Dermis blood vessel endothelial cell (primary cell): Measurements from ENCODE around the gene CLEC1B. TPM values are rescaled to one million over a fixed set of nuclear protein-coding genes. Genes with fewer than 3 reads are reported as not detected.
"Not testable (repeated sequence)": the region's sequence is repeated elsewhere in the genome, so short reads cannot be mapped to it uniquely, and the experiment has no call there.

Source experiments
- DNase-seq: peaks from one replicate; pipeline ENCODE4 v3.0.0; 2010
- total RNA-seq: library from RNA; depleted of rRNA; stranded (reverse); fragments of >200 nt; gene quantifications from 2 replicates; pipeline ENCODE4 v1.2.3, GENCODE V29; 2014

CLEC1B gene
- total RNA-seq = not detected in 2 replicates

DNA sequence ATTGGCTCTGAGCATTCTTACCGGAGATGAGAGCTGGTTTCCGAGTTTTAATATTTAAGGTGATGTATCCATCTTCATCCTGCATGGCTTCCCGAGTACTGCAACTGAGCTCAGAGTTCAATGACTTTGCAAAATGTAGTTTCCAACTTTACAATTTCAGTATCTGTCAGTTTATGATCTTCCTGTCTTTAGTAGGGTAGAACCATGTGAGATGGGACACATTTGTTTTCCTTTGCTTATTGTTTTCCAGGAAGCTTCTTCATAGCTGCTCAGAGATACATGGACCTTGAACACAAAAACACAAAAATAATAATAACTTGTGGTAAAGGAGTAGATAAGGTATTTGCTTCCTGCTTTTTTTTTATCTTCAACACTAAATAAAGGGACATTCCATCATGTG is at the start of gene CLEC1B:
CLEC1B (minus strand) TSS at position 106 of the 400 bp plus-strand sequence; CDS start at position 85, 21 bp downstream.
- DNase-seq = no peak

DNA sequence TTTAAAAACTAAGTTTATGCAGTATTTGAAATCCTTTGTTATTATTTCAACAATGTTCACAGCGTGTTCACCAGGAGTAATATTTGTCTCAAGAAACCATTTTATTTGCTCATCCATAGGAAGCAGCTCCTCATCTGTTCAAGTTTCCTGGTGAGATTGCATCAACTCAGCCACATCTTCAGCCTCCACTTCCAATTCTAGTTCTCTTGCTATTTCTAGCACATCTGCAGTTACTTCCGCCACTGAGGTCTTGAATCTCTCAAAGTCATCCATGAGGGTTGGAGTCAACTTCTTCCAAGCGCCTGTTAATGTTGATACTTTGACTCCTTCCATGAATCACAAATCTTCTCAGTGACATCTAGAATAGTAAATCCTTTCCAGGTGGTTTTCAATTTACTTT is 49.6 kb upstream of the CLEC1B start:
- no peak for DNase-seq

DNA sequence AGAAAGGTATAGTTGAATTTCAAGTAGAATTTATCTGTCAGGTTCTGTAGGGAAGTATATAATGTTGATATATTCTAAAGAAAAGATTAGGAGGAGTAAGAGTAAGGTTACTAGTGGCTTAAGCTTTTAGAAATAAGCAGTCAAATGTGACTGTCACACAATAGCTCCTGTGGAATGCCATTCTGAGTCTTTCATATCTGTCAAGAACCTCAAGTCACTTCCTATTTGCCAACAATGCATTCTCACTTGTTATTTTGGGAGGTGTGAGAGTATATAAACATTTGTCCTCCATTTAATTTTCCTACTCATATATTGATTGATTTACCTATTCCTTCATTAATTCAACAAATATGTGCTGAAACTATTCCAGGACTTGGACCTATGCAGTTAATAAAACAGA is 43.2 kb upstream of the CLEC1B start:
- peak; percentile 64 for DNase-seq

GRCh38 chr12:10033783-10034545 is 35.0 kb upstream of the CLEC1B start:
- DNase-seq = peak; percentile 71

DNA sequence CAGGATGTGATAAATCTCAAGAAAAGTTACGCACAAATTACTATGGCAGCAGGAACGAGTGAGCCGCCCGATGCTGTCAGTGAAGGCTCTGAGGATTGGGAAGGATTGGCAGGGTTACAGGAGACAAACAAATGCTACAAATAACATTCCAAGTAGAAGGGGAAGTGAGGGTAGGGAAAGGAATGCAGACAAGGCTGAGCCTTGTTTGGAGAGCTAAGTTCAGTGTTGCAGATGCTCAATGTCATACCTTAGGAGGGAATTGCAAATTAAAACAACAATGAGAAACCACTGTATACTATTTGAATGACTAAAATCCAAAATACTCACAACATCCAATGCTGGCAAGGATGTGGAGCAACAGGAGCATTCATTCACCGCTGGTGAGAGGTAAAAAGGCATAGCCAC is 32.9 kb upstream of the CLEC1B start:
- peak; percentile 98 for DNase-seq

DNA sequence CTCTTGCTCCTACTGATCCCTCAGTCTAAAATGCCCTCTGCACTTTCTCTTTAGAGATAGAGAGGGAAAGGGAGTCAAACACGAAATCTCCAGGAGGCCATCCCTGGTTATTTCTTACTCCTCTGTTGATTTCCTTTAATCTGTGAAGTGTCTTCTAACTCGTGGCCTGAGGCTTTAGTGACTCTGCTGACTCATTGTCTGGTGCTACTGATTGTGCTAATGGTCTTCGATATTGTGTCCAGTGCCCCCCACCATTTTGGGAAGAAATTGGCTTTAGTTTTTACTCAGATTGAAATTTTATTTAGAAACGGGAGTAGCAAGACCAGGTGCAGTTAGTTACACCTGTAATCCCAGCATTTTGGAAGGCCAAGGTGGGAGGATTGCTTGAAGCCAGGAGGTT is 32.4 kb upstream of the CLEC1B start:
- peak; percentile 84 for DNase-seq

DNA sequence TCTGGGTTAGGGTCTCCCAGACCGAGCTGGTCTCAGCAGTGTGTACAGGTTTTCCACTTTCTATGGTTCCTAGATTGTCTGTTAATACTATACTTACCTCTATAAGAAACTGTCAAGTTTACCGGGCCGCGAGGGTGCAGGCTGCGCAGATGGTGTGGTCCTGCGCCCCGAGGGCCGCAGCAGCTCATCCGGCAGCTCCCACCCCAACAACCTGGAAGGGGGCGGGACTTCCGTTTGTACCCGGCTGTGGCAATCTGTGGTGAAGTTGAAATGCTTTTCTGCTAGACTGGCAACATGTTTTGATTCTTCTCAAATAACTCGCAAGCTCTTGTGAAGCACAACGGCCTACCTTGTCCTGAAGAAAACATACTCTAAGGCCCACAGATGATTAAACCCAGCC is 31.5 kb upstream of the CLEC1B start, which contains the start of gene CLEC9A:
CLEC9A (plus strand) TSS at position 237 of the 400 bp plus-strand sequence. CDS start 22,006 bp downstream, outside the sequence.
- DNase-seq = no peak

DNA sequence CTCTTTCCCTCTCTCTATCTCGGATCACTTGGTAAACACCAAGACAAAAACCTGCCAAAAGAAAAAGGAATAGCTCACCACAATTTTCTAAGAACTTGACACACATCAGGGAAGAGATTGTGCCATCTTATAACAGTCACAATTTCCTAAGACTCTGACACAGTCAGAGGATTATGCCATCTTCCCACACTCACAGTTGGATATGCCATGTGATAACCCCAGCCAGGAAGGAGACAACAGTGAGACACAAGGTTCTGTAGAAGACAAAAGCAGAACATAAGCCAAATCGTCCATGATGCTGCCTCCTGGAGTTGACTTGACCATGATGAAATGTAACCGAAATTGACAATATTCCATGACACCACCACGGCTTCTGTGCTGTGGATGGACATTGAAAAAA is 28.8 kb upstream of the CLEC1B start:
- peak; percentile 23 for DNase-seq

DNA sequence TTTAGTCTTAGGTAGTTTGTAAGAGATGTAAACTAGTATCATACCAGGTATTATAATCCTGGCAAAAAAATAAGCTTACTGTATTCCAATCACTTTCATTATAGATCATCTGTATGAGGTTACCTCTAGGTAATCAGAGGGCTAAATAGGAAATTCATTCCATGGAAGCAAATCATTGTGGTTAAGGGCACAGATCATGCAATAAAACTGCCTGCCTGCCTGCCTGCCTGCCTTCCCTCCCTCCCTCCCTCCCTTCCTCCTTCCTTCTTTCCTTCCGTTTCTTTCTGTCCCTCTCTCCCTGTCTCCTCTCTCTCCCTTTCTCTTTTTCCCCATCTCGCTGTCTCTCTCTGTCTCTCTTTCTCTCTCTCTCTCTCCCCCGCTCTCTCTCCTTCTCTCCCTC is 28.4 kb upstream of the CLEC1B start:
- no peak for DNase-seq

DNA sequence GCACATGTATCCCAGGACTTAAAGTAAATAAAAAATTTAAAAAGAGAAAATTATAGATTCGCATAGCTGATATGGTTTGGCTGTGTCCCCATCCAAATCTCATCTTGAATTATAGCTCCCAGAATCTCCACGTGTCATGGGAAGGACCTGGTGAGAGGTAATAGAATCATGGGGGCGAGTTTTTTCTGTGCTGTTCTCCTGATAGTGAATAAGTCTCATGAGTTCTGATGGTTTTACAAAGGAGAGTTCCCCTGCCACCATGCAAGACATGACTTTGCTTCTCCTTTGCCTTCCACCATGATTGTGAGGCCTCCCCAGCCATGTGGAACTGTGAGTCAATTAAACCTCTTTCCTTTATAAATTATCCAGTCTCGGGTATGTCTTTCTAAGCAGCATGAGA is 27.7 kb upstream of the CLEC1B start:
- not testable (repeated sequence) for DNase-seq

DNA sequence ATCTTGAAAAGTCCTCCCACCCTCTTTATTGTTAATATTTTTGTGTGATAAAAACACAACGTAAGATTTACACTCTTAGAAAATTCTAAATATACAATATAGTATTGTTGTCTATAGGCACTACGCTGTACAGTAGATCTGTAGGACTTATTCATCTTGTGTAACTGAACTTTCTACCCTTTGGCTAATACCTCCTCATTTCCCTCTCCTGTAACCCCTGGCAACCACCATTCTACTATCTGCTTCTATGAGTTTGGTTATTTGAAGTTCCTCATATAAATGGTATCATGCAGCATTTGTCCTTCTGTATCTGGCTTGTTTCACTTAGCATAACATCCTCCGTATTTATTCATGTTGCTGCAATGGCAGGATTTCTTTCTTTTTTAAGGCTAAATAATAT is 26.3 kb upstream of the CLEC1B start:
- DNase-seq = no peak

GRCh38 chr12:10021342-10021741 is 22.4 kb upstream of the CLEC1B start:
- no peak for DNase-seq

DNA sequence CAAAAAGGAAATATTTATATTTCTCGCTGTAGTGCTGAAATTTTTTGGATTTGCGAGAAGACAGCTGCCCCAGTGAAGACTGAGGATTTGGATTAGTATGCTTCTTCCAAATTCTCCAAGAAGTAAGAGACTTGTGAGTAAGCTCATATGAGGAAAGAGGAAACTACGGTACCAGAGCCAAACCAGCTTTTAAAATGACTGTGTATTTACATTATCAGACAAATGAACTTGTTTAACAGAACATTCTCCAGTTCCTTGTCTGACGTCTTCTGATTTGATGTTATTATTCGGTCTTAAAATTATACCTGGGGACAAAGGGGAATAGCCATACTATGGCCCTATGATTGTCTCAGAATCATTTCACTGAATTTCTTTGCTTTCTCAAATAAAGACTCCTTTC is 19.5 kb upstream of the CLEC1B start:
- peak; percentile 37 for DNase-seq

- peak; percentile 81 for DNase-seq
These were observed 18.0 kb upstream of the CLEC1B start for GRCh38 chr12:10016881-10017280.

GRCh38 chr12:10015450-10015849 is 16.5 kb upstream of the CLEC1B start:
- DNase-seq = no peak

DNA sequence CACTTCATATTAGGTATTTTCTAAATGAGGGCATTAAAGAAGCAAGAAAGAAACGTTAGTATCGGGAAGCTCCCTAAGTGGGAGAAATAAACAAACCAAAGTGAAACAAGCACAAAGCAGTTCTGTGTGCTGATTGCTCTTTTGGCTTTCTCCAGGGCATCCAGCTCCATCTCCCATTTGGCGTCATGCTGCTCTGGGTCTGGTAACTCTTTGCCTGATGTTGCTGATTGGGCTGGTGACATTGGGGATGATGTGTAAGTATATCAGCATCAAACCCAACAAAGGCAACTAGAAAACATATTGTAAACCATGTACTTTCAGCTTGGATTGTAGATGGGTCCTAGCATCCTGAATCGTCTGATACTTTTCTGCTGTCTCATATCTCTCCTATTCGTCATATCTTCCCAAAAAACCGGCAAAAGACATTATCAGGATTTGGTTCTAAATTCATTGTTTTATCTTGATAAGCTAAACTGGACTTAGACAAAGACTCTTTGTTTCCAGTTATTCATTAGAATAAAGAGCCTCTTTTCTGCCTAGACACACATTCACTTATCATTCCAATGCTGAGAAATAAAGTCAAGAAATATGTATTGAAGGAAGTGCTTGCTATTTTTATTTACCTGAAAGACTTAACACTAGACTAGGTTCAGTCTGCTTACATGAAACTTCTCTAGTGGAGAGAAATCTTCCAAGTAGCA is 13.9 kb upstream of the CLEC1B start:
- DNase-seq = no peak

- DNase-seq = no peak
These were observed 2.4 kb upstream of the CLEC1B start for GRCh38 chr12:10001171-10001776.

DNA sequence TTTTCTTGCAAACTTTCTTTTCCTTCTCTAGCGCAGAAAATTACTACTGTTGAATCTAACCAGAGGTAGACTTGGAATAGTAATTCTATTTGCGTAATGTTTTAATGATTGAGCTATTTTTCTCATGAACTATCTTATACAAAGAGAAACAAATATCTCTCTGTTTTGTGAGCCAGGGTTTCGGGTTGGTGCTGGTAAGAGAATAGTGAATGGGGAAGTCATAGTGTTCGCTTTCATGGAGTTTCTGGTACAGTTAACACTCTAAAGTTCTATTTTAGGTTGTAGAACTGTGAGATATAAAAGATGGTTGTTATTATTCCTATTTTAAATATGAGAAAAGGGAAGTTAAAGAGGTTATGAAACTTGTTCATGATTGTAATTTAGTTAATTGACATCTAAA is 6.6 kb downstream of the CLEC1B start:
- DNase-seq = no peak

DNA sequence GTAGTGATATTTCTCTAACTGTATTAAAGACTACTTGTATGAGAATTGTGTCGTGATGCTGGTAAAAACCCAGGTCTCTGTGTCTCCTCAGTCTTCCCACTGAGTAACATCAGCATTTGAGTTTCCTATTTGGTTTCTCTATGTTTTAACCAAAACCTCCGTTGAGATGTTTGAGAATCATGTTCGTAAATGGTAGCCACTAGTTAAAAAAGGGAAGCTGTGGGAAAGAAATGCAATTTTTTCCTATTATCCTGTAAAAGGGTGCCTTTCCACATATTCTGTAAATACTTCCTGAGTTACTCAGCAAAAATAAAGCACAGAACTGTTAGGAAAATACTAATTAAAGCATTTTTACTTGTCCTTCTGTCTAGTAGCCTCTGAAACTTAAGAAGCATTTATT is 7.0 kb downstream of the CLEC1B start:
- DNase-seq = no peak

DNA sequence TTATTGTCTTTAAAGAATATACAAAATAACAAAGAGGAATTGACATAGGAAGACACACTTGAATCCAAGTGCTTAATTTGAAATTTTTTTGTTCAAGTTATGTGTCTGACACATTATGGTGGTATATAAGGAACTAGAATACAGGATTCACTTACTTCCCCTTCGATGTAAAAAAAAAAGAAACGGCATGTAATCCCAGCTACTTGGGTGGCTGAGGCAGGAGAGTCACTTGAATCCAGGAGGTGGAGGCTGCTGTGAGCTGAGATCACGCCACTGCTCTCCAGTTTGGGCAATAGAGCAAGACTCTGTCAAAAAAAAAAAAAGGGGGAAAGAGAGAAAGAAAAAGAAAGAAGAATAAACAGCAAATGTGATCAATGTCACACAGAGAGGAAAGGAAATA is 18.8 kb downstream of the CLEC1B start:
- no peak for DNase-seq

GRCh38 chr12:9977916-9978315 is 21.0 kb downstream of the CLEC1B start:
- no peak for DNase-seq

DNA sequence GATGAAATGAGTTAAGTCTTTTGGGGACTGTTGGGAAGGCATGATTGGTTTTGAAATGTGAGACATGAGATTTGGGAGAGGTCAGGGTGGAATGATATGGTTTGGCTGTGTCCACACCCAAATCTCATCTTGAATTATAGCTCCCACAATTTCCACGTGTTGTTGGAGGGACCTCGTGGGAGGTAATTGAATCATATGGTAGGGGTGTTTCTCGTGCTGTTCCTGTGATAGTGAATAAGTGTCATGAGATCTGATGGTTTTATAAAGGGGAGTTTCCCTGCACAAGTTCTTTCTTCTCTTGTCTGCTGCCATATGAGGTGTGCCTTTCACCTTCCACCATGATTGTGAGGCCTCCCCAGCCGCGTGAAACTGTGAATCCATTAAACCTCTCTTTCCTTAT is 22.3 kb downstream of the CLEC1B start:
- not testable (repeated sequence) for DNase-seq

DNA sequence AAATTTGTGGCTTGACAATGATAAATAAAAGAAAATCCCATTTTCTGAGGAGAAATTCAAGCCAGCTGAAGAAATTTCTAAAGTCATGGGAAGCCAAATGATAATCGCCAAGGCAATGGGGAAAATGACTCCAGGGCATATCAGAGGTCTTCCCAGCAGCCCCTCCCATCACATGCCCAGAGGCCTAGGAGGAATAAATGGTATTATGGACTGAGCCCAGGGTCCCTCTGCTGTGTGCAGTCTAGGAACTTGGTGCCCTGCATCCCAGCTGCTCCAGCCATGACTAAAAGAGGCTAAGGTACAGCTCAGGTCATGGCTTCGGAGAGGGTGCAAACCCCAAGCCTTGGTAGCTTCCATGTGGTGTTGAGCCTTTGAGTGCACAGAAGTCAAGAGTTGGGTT is 23.3 kb downstream of the CLEC1B start:
- no peak for DNase-seq

DNA sequence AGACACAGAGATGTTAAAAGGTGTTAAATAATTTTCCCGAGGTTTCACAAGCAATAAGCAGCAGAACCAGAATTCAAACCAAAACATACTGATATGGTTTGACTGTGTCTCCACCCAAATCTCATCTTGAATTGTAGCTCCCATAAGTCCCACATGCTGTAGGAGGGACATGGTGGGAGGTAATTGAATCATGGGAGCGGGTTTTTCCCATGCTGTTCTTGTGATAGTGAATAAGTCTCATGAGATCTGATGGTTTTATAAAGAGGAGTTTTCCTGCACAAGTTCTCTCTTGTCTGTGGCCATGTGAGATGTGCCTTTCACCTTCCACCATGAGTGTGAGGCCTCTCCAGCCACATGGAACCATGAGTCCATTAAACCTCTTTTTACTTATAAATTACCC is 24.2 kb downstream of the CLEC1B start:
- not testable (repeated sequence) for DNase-seq
